Coronary artery (tissue), 2 donors: ENCODE measurements around the gene SPOCK3.

Experiments used
- DNase-seq: peaks from one replicate; pipeline ENCODE4 v3.0.0-alpha.2; 2017; ENCODE audit warnings: low spot score
- H3K27ac ChIP-seq, 2 donors: fragments of 200-600 bp; sonication (generic); one replicate each; pipeline ENCODE4 v1.5.1; 2016 to 2019
- H3K4me3 ChIP-seq: fragments of 200-600 bp; sonication (generic); 2 replicates; pipeline ENCODE4 v1.5.1; 2016; ENCODE audit warnings: mild to moderate bottlenecking, moderate library complexity
- TF ChIP-seq, protein P1 (sequence below): fragments of 200-600 bp; sonication (generic); IDR thresholded peaks from one replicate; pipeline ENCODE4 v1.5.1; 2019; ENCODE audit warnings: antibody characterized with exemption

SPOCK3 gene

DNA sequence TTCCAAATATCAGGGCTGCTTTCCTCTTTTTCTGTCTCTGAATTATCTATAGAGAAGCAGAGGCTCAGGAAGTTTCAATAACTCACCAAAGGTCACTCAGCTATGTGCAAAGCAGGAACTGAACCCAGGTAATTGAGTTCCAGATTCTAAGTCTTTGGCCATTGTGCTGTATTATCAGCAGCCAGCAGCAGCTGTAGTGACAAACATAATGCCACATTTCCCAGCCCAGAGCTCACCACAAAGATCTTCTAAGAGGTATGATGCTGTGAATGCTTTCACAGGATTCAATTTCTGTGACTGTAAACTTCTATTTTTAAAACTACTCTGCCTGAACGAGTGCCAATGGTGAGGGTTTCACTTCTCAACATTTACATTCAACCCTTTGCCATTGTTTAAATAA lies 56.4 kb downstream of the SPOCK3 start:
- no peak overlapping the region for H3K4me3 ChIP-seq
- DNase-seq = no peak
- H3K27ac ChIP-seq = no peak overlapping the region
- TF ChIP-seq, protein P1, sequence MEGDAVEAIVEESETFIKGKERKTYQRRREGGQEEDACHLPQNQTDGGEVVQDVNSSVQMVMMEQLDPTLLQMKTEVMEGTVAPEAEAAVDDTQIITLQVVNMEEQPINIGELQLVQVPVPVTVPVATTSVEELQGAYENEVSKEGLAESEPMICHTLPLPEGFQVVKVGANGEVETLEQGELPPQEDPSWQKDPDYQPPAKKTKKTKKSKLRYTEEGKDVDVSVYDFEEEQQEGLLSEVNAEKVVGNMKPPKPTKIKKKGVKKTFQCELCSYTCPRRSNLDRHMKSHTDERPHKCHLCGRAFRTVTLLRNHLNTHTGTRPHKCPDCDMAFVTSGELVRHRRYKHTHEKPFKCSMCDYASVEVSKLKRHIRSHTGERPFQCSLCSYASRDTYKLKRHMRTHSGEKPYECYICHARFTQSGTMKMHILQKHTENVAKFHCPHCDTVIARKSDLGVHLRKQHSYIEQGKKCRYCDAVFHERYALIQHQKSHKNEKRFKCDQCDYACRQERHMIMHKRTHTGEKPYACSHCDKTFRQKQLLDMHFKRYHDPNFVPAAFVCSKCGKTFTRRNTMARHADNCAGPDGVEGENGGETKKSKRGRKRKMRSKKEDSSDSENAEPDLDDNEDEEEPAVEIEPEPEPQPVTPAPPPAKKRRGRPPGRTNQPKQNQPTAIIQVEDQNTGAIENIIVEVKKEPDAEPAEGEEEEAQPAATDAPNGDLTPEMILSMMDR = no peak

DNA sequence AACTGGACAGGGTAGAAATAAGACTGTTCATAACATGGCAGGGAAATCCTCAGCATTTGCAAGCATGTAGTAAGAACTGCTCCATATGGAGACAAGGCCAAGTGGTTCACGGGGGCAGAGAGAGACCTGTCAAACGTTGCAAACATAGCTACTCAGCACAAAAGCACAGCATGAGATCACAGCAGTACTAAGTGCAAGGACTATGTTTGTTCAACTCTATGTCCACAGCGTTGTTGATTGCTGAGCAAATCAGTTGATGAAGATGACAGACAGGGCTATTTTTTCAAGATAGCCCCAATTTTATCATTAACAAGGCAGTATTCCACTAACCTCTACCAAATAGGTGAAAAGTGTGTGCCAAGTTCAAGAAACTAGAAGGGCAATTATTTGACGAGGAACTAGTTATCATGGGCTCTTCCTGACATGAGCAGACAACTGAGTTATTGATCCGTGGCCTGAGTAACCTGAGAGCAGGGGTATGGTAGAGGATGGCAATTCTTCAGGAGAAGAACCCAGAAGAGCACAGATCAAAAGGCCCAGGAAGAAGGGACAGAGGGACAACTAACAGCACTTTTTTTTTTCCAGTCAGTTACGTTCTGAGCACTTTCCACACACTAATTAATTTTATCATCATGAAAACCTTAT lies 57.4 kb downstream of the SPOCK3 start:
- TF ChIP-seq, protein P1 = no peak
- H3K4me3 ChIP-seq = no peak overlapping the region
- no peak for DNase-seq
- H3K27ac ChIP-seq = no peak overlapping the region

DNA sequence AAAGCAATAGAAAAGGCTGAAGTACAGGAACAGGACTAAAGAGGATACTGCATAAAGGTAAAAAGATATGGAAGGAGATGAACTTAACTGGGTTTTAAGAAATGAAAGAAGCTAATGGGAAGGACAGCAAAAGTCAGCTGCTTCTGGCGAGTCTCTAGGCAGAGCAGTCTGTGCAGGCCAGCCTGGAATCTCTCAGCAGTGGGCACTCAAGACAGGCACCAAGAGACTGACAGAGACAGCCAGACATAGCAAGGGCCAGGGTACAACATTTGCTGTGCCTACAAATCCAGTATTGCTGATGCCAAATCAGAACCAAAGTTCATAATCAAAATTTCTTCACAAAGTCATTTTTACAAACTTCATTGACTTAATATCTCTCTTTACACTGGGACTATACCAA lies 62.4 kb downstream of the SPOCK3 start:
- Histone ChIP-seq H3K4me3 (no peak overlapping the region), H3K27ac (no peak overlapping the region)
- DNase-seq = no peak
- TF ChIP-seq, protein P1 = no peak

DNA sequence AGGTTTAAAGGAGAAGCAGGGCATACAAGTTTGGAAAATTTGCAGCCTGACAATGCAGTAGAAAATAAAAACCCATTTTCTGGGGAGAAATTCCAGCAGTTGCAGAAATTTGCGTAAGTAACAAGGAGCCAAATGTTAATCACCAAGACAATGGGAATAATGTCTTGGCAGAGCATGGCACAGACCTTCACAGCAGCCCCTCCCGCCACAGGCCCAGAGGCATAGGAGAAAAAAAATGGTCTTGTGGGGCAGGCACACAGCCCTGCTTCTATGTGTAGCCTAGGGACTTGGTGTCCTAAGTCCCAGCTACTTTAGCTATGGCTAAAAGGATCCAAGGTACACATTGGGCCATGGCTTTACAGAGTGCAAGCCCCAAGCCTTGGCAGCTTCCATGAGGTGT lies 65.7 kb downstream of the SPOCK3 start:
- TF ChIP-seq, protein P1 = no peak
- no peak overlapping the region for H3K27ac ChIP-seq
- H3K4me3 ChIP-seq = no peak overlapping the region
- no peak for DNase-seq

DNA sequence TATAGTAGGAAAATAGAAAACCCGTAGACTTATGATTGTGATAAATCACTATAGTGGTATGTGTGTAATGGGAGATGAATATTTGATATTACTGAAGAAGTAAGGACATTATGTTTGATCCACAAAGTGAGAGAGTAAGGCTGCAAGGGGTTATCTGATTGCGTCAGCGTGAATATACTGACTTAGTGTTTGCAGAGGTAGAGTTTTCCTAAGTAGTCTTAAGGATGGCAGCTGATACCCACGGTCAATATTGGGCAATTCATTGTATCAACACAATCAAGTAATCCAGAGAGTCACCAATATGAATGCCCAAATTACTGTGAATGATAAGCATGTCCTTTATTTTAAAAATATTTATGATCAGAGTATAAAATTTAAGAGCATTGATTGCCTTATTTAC lies 83.7 kb downstream of the SPOCK3 start:
- Histone ChIP-seq H3K4me3 (no peak overlapping the region), H3K27ac (no peak overlapping the region)
- DNase-seq = no peak
- TF ChIP-seq, protein P1 = no peak

DNA sequence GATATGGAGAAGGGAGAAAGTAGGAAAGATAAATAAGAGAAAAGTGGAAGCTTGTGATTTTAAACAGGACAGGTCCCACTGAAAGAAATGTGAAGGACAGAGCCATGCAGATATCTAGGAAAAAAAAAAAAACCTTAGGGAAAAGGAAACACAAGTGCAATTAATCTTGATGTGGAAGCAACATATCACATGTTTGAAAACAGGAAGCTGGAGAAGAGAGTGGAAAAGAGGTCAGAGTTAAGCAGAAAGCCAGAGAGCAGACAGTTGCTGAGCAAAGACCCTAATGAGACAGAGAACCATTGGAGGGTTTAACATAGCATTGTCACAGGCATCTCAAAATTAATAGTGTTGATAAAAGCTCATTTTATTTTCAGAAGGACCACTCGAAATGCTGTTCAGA lies 89.7 kb downstream of the SPOCK3 start:
- Histone ChIP-seq H3K27ac (no peak overlapping the region), H3K4me3 (no peak overlapping the region)
- DNase-seq = no peak
- TF ChIP-seq, protein P1 = no peak

DNA sequence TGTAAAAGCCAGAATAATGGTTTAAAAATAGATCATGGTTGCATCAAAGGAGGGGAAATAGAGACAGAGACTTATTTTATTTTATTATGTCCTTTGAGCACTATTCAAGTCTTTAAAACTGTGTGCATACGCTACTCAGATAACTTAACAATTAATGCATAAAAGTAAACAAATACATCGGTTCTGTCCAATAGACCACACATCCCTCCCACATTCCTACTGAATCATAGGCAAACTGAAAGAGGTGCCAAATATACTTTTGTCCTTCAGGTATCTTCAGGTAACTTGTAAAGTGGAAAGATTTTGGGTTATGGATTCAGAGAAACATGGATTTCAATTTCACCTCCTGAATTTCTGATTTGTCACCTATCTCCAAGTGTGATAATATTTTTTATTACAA lies 91.3 kb downstream of the SPOCK3 start:
- H3K27ac ChIP-seq = no peak overlapping the region
- TF ChIP-seq, protein P1 = no peak
- no peak overlapping the region for H3K4me3 ChIP-seq
- no peak for DNase-seq
